ENCODE measurements around the gene TMEM74B.

- TF ChIP-seq POLR2AphosphoS5 (IDR thresholded peaks at IDR 0.05; ENCODE audit: low read depth, low read length) (no peak), SIN3A (IDR thresholded peaks at IDR 0.05; ENCODE audit: borderline replicate concordance, insufficient read depth, low read length) (no peak), TAF1 (IDR thresholded peaks at IDR 0.05; ENCODE audit: borderline replicate concordance, insufficient read depth, low read length) (no peak), FOXP2 (optimal IDR thresholded peaks at IDR 0.05; ENCODE audit: borderline replicate concordance, extremely low read depth, extremely low read length, insufficient read depth) (no peak)
- TF ChIP-seq, protein P1, sequence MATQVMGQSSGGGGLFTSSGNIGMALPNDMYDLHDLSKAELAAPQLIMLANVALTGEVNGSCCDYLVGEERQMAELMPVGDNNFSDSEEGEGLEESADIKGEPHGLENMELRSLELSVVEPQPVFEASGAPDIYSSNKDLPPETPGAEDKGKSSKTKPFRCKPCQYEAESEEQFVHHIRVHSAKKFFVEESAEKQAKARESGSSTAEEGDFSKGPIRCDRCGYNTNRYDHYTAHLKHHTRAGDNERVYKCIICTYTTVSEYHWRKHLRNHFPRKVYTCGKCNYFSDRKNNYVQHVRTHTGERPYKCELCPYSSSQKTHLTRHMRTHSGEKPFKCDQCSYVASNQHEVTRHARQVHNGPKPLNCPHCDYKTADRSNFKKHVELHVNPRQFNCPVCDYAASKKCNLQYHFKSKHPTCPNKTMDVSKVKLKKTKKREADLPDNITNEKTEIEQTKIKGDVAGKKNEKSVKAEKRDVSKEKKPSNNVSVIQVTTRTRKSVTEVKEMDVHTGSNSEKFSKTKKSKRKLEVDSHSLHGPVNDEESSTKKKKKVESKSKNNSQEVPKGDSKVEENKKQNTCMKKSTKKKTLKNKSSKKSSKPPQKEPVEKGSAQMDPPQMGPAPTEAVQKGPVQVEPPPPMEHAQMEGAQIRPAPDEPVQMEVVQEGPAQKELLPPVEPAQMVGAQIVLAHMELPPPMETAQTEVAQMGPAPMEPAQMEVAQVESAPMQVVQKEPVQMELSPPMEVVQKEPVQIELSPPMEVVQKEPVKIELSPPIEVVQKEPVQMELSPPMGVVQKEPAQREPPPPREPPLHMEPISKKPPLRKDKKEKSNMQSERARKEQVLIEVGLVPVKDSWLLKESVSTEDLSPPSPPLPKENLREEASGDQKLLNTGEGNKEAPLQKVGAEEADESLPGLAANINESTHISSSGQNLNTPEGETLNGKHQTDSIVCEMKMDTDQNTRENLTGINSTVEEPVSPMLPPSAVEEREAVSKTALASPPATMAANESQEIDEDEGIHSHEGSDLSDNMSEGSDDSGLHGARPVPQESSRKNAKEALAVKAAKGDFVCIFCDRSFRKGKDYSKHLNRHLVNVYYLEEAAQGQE (IDR thresholded peaks at IDR 0.05; ENCODE audit: insufficient read depth in 1 of 2, low read depth in 2 of 2, low read length in 2 of 2), result no peak
Measured at GRCh38 chr20:1184638-1185315, at the start of gene TMEM74B.

Measured in PFSK-1 (cell line).